Measurements from ENCODE around the gene COL9A3.

The COL9A3 gene

GRCh38 chr20:62775206-62775605 lies 41.6 kb upstream of the COL9A3 start:
- no peak for DNase-seq (ENCODE audit: low read depth)
- H3K4me3 ChIP-seq (ENCODE audit: control insufficient read depth, low read depth, low read length) = no peak overlapping the region
- TF ChIP-seq CTCF (conservative IDR thresholded peaks at IDR 0.05; ENCODE audit: control insufficient read depth, insufficient read depth, low read depth, low read length) = no peak

- H3K4me3 ChIP-seq (ENCODE audit: control insufficient read depth, low read depth, low read length) = no peak overlapping the region
Measured at GRCh38 chr20:62776035-62776691, 40.7 kb upstream of the COL9A3 start.

DNA sequence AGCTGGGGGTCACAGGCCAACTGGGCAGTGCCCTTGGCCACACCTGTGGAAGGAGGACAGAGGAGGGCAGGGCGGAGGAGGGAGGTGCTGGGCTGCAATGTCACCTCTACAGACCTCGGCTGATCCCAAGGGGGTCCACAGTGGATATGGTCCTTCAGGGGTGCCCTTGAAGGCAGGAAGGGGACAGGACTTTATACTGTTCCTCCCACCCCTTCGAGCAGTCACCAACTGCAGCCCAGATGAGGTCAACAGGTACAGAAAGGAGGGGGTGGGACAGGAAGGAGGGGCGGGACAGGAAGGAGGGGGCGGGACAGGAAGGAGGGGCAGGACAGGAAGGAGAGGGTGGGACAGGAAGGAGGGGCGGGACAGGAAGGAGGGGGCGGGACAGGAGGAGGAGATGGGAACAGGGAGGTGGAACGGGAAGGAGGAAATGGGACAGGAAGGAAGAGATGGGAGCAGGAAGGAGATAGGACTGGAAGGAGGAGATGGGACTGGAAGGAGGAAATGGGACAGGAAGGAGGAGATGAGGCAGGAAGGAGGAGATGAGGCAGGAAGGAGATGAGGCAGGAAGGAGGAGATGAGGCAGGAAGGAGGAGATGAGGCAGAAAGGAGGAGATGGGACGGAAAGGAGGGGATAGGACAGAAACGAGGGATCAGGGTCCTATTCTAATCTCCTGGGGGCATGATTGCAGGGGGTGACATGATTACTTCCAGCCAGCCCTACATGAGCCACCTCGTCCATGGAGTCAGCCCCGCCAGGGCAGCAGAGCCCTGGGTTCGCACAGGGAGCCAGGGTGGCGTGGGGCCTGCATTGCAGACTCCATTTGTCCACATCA lies 39.9 kb upstream of the COL9A3 start:
- no peak for TF ChIP-seq CTCF (conservative IDR thresholded peaks at IDR 0.05; ENCODE audit: control insufficient read depth, insufficient read depth, low read depth, low read length)
- no peak for DNase-seq (ENCODE audit: low read depth)
- H3K4me3 ChIP-seq (ENCODE audit: control insufficient read depth, low read depth, low read length) = no peak overlapping the region

More at GRCh38 chr20:62776035-62776691, 40.7 kb upstream of the COL9A3 start:
- no peak for DNase-seq (ENCODE audit: low read depth)
- TF ChIP-seq CTCF (conservative IDR thresholded peaks at IDR 0.05; ENCODE audit: control insufficient read depth, insufficient read depth, low read depth, low read length) = no peak

- TF ChIP-seq CTCF (conservative IDR thresholded peaks at IDR 0.05; ENCODE audit: control insufficient read depth, insufficient read depth, low read depth, low read length) = no peak
- no peak for DNase-seq (ENCODE audit: low read depth)
Measured at GRCh38 chr20:62777528-62777830, 39.4 kb upstream of the COL9A3 start.

DNA sequence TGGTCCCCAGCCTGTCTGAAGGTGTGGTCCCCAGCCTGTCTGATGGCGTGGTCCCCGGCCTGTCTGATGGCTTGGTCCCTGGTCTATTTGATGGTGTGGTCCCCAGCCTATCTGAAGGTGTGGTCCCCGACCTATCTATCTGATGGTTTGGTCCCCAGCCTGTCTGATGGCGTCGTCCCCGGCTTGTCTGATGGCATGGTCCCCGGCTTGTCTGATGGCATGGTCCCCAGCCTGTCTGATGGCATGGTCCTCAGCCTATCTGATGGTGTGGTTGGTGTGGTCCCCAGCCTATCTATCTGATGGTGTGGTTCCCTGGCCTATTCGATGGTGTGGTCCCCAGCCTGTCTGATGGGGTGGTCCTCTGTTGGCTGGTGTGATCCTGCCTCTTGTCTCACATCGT lies 38.8 kb upstream of the COL9A3 start:
- H3K4me3 ChIP-seq (ENCODE audit: control insufficient read depth, low read depth, low read length) = no peak overlapping the region
- TF ChIP-seq CTCF (conservative IDR thresholded peaks at IDR 0.05; ENCODE audit: control insufficient read depth, insufficient read depth, low read depth, low read length) = no peak
- no peak for DNase-seq (ENCODE audit: low read depth)

More at GRCh38 chr20:62777528-62777830, 39.4 kb upstream of the COL9A3 start:
- H3K4me3 ChIP-seq (ENCODE audit: control insufficient read depth, low read depth, low read length) = no peak overlapping the region

DNA sequence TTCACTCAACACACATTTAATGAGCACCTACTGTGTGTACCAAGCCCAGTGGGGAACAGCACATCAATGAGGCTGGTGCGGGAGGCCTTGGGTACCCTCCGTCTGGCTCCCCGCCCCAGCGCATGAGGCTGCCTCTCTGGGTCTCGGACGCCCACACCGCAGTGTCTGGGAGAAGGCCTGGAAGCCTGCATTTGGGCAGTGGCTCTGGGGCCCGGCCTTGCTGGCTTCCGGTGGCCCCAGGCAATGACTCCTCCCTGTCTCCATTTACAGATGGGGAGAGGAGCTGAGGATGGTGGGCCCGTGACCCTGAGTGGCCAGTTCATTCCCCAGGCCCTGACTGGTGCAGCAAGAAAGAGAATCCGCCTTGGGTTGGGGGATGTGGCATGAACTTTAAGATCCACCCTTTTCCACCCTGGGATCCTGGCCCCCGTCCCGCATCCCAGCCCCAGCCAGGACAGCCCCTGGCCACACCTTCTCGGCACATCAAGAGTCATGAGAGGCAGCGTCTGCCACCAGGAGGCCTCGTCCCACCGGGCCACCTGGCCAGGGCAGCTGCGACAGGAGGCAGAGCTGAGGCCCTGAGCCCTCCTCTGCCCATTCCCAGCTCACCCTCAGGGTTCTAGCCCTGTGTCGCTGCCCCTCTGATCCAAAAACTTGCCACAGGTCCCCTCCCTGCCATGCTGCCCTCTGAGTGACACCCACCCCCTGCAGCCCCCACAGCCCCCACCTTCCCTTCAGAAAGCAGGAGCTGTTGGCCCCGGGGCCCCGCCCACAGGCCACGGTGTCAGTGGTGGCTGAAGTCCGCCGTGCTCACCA lies 38.0 kb upstream of the COL9A3 start:
- no peak for TF ChIP-seq CTCF (conservative IDR thresholded peaks at IDR 0.05; ENCODE audit: control insufficient read depth, insufficient read depth, low read depth, low read length)
- no peak for DNase-seq (ENCODE audit: low read depth)
- no peak overlapping the region for H3K4me3 ChIP-seq (ENCODE audit: control insufficient read depth, low read depth, low read length)
